Stimulated activated CD4-positive, alpha-beta T cell treated with anti-CD3 and anti-CD28 coated beads, Interleukin-15, amount 100 ng/mL, for 24 hours (primary cell): ENCODE data around the gene PEX11A.
"Not testable (repeated sequence)": the region's sequence is repeated elsewhere in the genome, so short reads cannot be mapped to it uniquely, and the experiment has no call there.

ENCODE experiments used
- DNase-seq: peaks from one replicate; pipeline ENCODE4 v3.0.0-alpha.2; 2020

The PEX11A gene, protein sequence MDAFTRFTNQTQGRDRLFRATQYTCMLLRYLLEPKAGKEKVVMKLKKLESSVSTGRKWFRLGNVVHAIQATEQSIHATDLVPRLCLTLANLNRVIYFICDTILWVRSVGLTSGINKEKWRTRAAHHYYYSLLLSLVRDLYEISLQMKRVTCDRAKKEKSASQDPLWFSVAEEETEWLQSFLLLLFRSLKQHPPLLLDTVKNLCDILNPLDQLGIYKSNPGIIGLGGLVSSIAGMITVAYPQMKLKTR

DNA sequence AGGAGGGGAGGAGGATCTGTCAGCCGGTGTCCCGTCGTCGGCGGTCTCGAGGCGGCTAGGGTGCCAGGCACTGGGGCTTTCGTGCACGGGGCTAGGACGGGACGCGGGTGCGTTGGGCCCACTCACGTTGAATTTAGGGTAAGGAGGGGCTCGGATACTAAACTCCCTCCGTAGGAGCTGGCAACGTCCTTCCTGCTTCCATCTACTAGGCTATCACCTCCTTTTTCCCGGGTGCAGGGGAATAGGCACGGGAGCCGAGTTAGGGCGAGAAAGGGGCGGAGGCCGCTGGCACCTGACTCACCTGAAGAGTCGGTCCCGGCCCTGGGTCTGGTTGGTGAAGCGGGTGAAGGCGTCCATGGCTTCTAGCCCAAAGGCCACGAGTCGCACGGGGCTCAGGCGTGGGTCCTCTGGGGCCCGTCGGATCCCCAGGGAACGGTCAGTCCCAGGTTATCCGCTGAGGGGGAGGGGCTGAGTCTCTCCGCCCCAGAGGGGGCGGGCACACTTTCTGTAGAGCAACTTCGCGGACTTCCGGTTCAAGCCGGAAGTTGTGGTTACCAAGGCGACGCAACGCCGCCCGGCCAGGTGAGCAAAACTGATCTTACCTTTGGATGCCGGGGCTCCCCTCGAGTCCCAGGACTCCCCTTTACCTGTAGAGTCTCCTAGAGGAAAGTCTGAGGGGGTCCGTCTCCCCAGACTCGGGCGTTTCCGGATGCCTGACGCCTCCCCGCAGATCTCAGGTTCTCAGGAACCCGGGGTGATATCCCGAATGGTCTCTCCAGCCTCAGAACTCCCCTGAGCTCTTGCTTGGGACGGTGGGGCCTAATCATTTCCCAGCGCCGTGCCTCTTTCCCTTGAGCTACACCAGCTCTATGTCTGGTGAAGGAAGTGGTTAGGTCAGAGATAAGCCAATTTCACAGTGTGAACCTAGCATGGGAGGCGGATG, at the start of gene PEX11A, which contains the start of gene WDR93:
Gene PEX11A (minus strand): TSS at position 479 of the 943 bp plus-strand sequence. CDS start 122 bp downstream, at position 357.
Gene WDR93 (plus strand): TSS at position 536 of the 943 bp plus-strand sequence. CDS start 10,936 bp downstream, outside the sequence.
- peak; percentile 87 for DNase-seq

DNA sequence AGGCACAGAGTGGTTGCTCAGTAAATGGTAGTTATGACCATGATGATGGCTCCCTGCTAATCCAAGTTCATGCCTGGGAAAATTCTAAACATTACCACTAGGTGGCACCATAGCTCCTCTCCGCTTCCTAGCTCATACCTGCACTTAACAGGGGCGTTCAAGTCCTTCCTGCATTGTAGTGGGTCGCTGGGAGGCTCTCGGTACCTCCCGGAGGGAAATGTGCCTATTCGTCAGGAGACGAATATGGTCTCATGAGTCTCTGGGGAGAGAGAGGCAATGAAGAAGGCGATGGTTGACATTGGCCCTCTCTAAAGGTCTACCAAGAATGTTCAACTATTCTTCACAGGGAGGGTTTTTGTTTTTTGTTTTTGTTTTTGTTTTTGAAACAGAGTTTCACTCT, 49.6 kb upstream of the PEX11A start:
- DNase-seq = peak; percentile 59

- no peak for DNase-seq
These were observed 45.2 kb upstream of the PEX11A start for GRCh38 chr15:89735773-89736172.

DNA sequence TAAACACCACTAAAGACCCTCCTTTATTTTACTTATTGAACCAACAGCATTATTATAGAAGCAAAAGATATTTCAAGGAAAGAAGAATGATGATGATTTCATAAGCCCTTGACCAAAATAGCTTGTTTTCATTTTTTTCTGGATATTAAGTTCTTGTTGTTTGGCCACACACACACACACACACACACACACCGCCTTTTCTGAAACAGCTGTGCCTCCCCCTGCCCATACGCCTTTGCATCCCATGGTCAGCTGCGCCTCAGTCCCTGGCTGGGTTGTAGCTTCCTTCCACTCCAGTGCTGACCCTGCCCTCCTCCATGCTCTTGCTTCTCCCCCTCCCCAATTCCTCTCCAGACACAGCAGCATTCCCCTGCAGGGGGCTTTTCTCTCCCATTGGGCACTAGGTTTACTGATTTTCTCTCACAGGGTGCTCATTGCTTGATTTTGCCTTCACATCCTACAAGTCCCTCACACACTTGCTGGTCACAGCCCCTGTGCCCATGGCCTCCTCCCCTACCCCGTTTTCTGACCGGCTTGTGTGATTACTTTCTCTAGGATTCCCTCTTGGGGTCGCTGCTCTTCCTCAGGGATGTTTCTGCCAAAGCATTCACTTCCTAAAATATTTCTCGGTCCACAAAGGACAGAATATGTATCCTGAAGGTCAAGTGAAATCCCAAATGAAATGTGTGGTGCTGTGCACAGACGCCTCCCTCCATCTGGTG, 42.1 kb upstream of the PEX11A start:
- no peak for DNase-seq

DNA sequence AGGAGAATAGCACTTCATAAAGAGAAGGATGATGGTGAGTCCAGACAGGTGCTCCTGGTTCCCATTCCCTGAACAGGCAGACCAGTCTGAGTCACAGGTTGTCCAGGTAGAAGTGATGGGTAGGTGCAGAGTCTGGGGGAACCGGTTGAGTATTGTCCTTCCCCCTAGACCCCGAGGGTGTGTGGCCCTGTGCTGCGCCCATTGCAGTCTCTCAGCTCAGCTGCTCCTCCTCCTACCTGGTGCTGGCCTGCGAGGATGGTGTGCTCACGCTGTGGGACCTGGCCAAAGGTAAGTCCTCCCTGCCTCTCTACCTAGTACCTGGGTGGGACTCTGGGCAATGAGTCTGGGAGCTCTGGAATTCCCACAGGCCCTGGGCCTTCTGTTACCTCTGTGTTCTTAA, 40.7 kb upstream of the PEX11A start:
- DNase-seq = no peak

- no peak for DNase-seq
These were observed 37.7 kb upstream of the PEX11A start for GRCh38 chr15:89728254-89728653.

DNA sequence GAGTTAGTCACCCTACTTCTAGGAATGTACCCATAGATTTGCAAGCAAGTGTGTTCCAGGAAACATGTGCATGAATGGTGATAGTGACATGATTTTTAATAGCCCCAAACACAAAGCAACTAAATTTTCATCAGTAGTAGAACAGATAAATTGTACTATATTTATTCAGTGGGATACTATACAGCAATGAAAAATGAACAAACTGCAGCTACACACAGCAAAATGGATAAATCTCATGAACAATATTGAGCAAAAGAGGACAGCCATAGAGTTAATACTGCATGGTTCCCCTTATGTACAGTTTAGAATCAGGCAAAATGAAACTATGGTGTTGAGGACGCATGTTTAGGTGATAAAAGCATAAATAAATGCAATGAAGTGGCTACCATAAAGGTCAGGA, 34.5 kb upstream of the PEX11A start:
- DNase-seq = no peak

DNA sequence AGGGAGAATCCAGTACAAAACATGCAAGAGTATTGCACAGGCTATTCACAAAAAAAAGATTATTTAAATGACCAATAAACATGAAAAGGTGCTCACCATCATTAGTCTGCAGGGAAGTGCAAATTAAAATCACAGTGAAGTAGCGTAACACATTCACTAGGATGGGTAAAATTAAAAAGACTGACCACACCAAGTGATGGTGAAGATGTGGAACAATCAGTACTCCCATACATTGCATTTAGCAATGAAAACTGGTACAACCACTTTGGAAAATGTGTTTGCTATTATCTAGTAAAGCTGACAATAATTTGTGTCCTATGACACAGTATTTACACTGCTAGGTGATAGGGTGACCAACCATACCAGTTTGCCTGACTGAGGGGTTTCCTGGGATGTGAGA, 34.1 kb upstream of the PEX11A start:
- no peak for DNase-seq

- DNase-seq = no peak
These were observed 32.5 kb upstream of the PEX11A start for GRCh38 chr15:89723031-89723430.

DNA sequence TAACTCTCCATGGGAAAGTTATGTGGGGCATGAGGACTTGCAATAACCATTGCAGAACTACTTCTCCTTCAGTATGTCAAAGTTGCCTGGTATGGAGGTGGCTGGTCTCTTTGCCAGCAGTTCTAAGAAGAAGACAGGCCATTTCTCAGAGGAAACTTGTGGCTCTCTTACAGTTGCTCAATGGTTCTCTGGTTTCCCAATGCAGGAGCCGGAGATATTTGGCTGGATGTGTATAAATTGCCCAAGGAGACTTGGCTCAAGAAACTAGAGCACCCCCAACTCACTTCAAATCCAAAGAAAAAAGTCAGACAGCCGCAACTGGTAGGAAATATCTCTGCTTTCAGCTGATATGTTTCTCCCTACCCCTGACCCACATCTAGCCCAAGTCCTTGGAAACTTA, 24.2 kb upstream of the PEX11A start:
- DNase-seq = no peak

DNA sequence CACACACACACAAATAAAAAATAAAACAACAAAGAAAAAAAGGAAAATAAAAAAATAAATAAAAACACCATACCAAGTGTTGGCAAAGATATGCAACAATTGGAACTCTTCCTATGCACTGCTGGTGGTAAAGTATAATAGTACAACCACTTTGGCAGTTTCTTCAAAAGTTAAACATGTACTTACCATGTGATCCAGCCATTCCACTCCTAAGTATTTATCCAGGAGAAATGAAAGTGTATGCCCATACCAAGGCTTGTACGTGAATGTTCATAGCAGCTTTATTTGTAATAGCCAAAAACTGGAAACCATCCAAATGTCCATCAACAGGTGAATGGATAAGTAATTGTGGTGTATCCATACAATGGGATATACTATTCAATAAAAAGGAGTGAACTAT, 17.0 kb upstream of the PEX11A start:
- DNase-seq = no peak

DNA sequence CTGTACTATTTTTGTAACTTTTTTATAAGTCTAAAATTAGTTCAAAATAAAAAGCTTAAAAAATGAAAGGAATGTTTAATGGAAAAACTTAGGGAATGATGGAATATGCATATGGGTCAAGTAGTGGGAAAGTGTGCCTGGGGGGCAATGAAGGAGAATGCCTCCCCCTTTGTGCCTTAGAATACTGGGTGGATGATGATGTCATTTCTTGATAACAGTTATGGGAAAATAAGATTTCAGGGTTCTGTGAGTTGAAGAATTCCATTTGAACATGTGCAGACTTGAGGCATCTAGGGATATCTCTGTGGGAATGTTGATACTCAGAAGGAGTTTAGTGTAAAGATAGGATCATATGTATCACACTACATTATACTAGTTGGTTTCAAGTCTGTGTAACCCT, 13.9 kb upstream of the PEX11A start:
- DNase-seq = no peak

DNA sequence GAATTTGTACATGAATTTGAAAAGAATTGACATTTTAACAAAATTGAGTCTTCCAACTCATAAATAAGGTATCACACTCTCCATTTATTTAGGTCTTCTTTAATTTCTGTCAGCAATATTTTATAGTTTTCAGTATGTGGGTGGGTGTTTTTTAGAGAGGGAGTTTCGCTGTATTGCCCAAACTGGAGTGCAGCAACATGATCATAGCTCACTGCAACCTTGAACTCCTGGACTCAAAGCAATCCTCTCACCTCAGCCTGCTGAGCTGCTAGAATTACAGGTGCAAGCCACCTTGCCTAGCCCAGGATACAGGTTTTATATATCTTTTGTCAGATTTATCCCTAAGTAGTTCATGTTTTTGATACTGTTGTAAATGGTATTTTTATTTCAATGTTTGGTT, 4.6 kb upstream of the PEX11A start:
- no peak for DNase-seq

- no peak for DNase-seq
These were observed 3.1 kb upstream of the PEX11A start for GRCh38 chr15:89693696-89694095.

DNA sequence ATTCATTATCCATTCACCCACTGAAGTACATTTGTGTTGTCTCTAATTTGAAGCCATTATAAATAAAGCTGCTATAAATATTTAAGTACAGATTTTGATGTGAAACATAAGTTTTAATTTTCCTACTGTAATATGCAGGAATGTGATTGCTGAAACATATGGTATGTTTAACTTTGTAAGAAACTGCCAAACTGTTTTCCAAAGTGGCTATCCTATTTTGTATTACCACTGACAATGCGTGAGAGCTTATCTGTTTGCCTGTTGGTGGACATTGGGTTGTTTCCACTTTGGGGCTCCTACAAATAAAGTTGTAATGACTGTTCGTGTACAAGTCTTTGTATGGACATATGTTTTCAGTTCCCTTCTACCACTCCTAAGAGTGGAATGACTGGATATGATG, 2.5 kb upstream of the PEX11A start:
- no peak for DNase-seq

GRCh38 chr15:89689930-89690275, 651 bp downstream of the PEX11A start:
- not testable (repeated sequence) for DNase-seq

- DNase-seq = no peak
These were observed 4.0 kb downstream of the PEX11A start for GRCh38 chr15:89686522-89686921.

- DNase-seq = no peak
These were observed 4.6 kb downstream of the PEX11A start for GRCh38 chr15:89685995-89686394.

DNA sequence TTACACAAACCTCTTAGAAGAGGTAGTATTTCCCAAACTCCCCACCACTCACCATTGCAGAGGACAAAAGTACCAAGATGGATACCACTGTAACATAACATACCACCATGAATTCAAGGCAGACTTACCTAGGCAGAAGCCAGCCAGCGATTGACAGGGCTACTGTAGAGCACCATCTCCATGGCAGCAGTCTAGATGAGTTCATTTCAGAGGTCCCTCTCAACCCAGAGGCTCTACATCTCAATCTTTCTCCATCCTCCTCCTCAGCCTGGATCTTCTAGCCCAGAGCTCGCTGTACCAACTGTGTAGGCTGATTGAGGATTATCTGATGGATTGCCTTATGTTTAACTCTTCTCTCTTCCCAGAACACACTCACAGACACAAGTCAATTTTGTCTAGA, 9.4 kb downstream of the PEX11A start:
- no peak for DNase-seq

DNA sequence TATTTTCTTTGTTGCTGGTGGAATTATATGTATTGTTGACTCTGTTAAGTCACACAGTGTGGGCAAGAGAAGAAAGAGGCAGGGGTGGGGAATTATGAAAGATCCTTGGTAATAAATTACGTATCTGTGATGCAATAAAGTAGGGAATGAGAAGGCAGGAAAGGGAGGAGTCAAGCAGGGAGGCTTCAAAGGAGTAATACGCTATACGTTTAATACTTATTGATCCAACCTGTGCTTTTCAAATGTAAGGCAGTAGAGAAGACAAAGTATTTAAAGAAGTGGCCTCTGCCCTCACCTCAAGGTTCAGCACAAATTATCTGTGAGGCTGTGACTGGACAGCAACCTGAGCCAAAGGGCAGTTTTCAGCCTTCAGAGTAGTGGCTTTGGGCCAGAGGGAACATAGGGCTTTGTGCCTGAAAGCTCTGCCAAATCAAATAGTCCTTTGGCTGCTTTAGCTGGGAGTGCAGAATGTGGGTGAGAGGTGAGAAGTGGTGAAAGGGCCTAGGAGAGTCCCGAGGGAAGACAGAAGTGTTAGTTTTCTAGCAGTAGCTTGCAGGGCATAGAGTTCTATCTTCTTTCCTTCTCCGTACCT, 10.2 kb downstream of the PEX11A start:
- no peak for DNase-seq

DNA sequence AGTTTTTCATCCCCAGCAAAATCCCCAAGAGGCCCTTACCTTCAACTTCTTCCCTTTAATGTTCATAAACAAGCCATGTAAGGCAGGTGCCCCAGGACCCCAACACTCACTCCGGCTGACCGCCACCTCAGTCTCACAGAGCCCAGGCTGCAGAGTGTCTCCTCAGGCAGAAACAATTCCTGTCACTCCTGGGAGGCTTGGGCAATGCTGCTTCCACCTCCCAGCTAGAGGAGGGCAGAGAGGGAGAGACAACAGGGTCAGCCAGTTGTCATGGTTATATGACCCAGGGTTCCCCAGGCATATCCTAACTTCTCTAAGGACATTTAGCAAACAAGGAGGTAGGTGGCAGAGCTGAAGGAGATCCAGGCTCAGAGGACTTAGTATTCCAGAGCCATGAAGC, 11.3 kb downstream of the PEX11A start, which contains the start of gene PLIN1:
Gene PLIN1 (minus strand): TSS at position 156 of the 400 bp plus-strand sequence. CDS start 1,878 bp downstream, outside the sequence.
- DNase-seq = no peak

DNA sequence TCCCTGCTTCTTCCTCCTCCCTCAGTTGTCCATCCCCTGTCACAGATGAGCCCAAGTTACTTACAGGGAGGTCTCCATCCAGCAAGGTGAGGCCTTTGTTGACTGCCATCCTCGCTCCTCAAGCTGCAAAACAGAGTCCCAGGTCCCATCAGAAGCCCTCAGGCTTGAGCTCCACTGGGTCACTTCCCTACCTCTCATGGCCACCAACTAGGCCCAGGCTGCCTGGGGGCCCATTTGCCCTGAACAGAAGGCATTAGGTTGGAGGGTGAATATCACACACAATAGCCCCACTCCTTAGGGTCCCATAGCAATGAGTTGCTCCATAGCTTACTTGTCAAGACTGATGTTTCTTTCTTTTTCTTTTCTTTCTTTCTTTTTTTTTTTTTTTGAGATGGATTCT, 13.2 kb downstream of the PEX11A start:
- DNase-seq = no peak

DNA sequence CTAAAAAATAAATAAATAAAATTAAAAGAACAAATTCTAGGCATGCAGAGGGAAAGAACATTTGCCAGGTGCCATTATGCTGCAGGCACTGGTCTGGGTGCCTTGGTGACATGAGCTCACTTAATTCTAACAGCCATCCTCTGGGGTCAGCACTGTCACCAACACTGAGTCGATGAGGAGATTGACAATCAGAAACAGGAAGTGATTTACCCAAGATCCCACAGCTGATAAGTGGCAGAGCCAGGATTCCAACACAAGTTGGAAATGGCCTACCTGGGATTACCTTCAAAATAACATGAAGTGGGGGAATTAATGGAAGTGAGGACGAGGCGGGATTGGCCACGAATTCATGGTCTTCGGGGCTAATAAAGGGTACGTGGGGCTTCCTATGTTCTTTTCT, 14.9 kb downstream of the PEX11A start:
- DNase-seq = no peak
